ENCODE results near the gene RPS10.

GRCh38 chr6:34460796-34461507 is 35.1 kb upstream of the RPS10 start:
- TF ChIP-seq POLR2A (IDR thresholded peaks at IDR 0.05) = no peak
- TF ChIP-seq, protein P1, sequence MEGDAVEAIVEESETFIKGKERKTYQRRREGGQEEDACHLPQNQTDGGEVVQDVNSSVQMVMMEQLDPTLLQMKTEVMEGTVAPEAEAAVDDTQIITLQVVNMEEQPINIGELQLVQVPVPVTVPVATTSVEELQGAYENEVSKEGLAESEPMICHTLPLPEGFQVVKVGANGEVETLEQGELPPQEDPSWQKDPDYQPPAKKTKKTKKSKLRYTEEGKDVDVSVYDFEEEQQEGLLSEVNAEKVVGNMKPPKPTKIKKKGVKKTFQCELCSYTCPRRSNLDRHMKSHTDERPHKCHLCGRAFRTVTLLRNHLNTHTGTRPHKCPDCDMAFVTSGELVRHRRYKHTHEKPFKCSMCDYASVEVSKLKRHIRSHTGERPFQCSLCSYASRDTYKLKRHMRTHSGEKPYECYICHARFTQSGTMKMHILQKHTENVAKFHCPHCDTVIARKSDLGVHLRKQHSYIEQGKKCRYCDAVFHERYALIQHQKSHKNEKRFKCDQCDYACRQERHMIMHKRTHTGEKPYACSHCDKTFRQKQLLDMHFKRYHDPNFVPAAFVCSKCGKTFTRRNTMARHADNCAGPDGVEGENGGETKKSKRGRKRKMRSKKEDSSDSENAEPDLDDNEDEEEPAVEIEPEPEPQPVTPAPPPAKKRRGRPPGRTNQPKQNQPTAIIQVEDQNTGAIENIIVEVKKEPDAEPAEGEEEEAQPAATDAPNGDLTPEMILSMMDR (IDR thresholded peaks at IDR 0.05) = no peak
